GM12878 (cell line): ENCODE results near the gene CD79A. TPM values are rescaled to one million over a fixed set of nuclear protein-coding genes. Genes with fewer than 3 reads are reported as not detected.

ENCODE experiments used
- ATAC-seq: fragments of 200-7000 bp; cut with Tn5 transposase; 3 replicates; pipeline ENCODE4 v1.9.1; 2020; ENCODE audit warnings: mild to moderate bottlenecking, moderate library complexity
- BruUV-seq: library from RNA; stranded (reverse); fragments of 400-500 nt; replicated peaks from 2 replicates; lab custom pipeline; 2021; lab: Mats Ljungman, UMichigan
- CTCF ChIA-PET: fragments of 300-600 bp; sonication (Branson Sonifier 250); formaldehyde crosslinking; extraction: SDS; loops from one replicate; lab custom pipeline; 2021; ENCODE audit warnings: inconsistent platforms; lab: Yijun Ruan, JAX
- POLR2A ChIA-PET: fragments of 350-600 bp; formaldehyde crosslinking; extraction: SDS; loops from one replicate; lab custom pipeline; 2021; ENCODE audit warnings: inconsistent platforms; lab: Charles Lee
- RAD21 ChIA-PET: fragments of 300-600 bp; sonication (Branson Sonifier 250); formaldehyde crosslinking; loops from one replicate; lab custom pipeline; 2023; ENCODE audit warnings: antibody characterized with exemption; ENCODE audit not compliant: unreplicated experiment; lab: Charles Lee
- SMC1A ChIA-PET: fragments of 300-600 bp; sonication (Branson Sonifier 250); formaldehyde crosslinking; loops from one replicate; lab custom pipeline; 2023; ENCODE audit not compliant: unreplicated experiment, uncharacterized antibody; lab: Charles Lee
- DNase-seq: peaks from one replicate; pipeline ENCODE4 v3.0.0-alpha.2; 2011; ENCODE audit warnings: low read depth, low spot score
- FAIRE-seq: peaks from 3 replicates; lab custom pipeline; 2011; peaks lifted over from hg19 to GRCh38; lab: Jason Lieb, UNC
- H2AFZ ChIP-seq: 2 replicates; pipeline ENCODE4 v1.6.0; 2011; ENCODE audit warnings: low read depth, low read length, control low read depth; ENCODE audit not compliant: control insufficient read depth
- H3K27ac ChIP-seq: 2 replicates; pipeline ENCODE4 v1.5.1; 2011; ENCODE audit warnings: control low read depth; ENCODE audit not compliant: control insufficient read depth, insufficient read depth
- H3K27me3 ChIP-seq, 2 experiments: replicated peaks in 1 of 2; 2 replicates each; pipeline versions ENCODE4 v1.6.0 to v1.6.1; 2011; ENCODE audit warnings: low read length in 1 of 2; ENCODE audit not compliant: control insufficient read depth in 2 of 2, insufficient read depth in 2 of 2
- H3K36me3 ChIP-seq, 2 experiments: 2 replicates each; pipeline ENCODE4 v1.5.1; 2011; ENCODE audit warnings: low read length in 1 of 2; ENCODE audit not compliant: control insufficient read depth in 2 of 2, insufficient read depth in 2 of 2
- H3K4me1 ChIP-seq: 2 replicates; pipeline ENCODE4 v1.6.1; 2011; ENCODE audit warnings: mild to moderate bottlenecking, low read length, moderate library complexity, mixed read lengths; ENCODE audit not compliant: control insufficient read depth, insufficient read depth
- H3K4me2 ChIP-seq: 2 replicates; pipeline ENCODE4 v1.6.0; 2011; ENCODE audit warnings: control low read depth; ENCODE audit not compliant: control insufficient read depth, insufficient read depth
- H3K4me3 ChIP-seq: fragments of 200-600 bp; sonication (generic); 2 replicates; pipeline ENCODE4 v1.5.1; 2016
- H3K79me2 ChIP-seq: 2 replicates; pipeline ENCODE4 v1.6.0; 2011; ENCODE audit warnings: low read length; ENCODE audit not compliant: control insufficient read depth, insufficient read depth
- H3K9ac ChIP-seq: 2 replicates; pipeline ENCODE4 v1.8.0; 2011; ENCODE audit warnings: low read length, control low read depth, mixed read lengths; ENCODE audit not compliant: control insufficient read depth, insufficient read depth
- H3K9me3 ChIP-seq: replicated peaks from 3 replicates; pipeline ENCODE4 v1.5.1; 2011; ENCODE audit warnings: mild to moderate bottlenecking, low read length; ENCODE audit not compliant: control insufficient read depth, insufficient read depth
- H4K20me1 ChIP-seq: 2 replicates; pipeline ENCODE4 v1.6.0; 2011; ENCODE audit not compliant: control insufficient read depth, insufficient read depth
- E2F4 ChIP-seq: IDR thresholded peaks from 2 replicates; pipeline ENCODE4 v1.6.1; 2012; ENCODE audit warnings: low read depth, low read length, improper control_type of control experiment
- ELK1 ChIP-seq: IDR thresholded peaks from 2 replicates; pipeline ENCODE4 v1.6.1; 2012; ENCODE audit warnings: low read depth, low read length, improper control_type of control experiment
- EZH2 ChIP-seq: IDR thresholded peaks from 2 replicates; pipeline ENCODE4 v1.6.1; 2012; ENCODE audit warnings: low read depth, mild to moderate bottlenecking, control low read depth, inconsistent platforms, low read length, borderline replicate concordance; ENCODE audit not compliant: control insufficient read depth
- HDAC2 ChIP-seq: fragments of 200-600 bp; sonication (generic); IDR thresholded peaks from 2 replicates; pipeline ENCODE4 v1.6.1; 2017
- HSF1 ChIP-seq: fragments of 150-350 bp; IDR thresholded peaks from 2 replicates; pipeline ENCODE4 v1.6.1; 2014; ENCODE audit warnings: mild to moderate bottlenecking, low read depth, low read length
- IKZF1 ChIP-seq: fragments of 450-650 bp; conservative IDR thresholded peaks from 2 replicates; pipeline ENCODE4 v1.6.1; 2017; ENCODE audit warnings: antibody characterized with exemption, mild to moderate bottlenecking
- IRF4 ChIP-seq: IDR thresholded peaks from 2 replicates; pipeline ENCODE4 v1.6.1; 2011; ENCODE audit warnings: low read depth, low read length
- MEF2A ChIP-seq: IDR thresholded peaks from 2 replicates; pipeline ENCODE4 v1.6.1; 2011; ENCODE audit warnings: low read depth, mild to moderate bottlenecking, low read length, moderate library complexity; ENCODE audit not compliant: insufficient read depth
- NFYA ChIP-seq: IDR thresholded peaks from 2 replicates; pipeline ENCODE4 v1.6.1; 2011; ENCODE audit warnings: low read depth, mild to moderate bottlenecking, low read length, improper control_type of control experiment, borderline replicate concordance
- NKRF ChIP-seq: fragments of 450-650 bp; conservative IDR thresholded peaks from 2 replicates; pipeline ENCODE4 v1.6.1; 2017; ENCODE audit warnings: mild to moderate bottlenecking, moderate library complexity
- POLR2AphosphoS2 ChIP-seq: IDR thresholded peaks from 2 replicates; pipeline ENCODE4 v1.6.1; 2011; ENCODE audit warnings: low read depth, mild to moderate bottlenecking, low read length, improper control_type of control experiment, moderate library complexity
- RCOR1 ChIP-seq: conservative IDR thresholded peaks from 2 replicates; pipeline ENCODE4 v1.6.1; 2012; ENCODE audit warnings: low read depth, low read length, improper control_type of control experiment
- SMAD5 ChIP-seq: IDR thresholded peaks from 2 replicates; pipeline ENCODE4 v1.6.1; 2016; ENCODE audit warnings: antibody characterized with exemption, low read depth
- TCF3 ChIP-seq: IDR thresholded peaks from 2 replicates; pipeline ENCODE4 v1.6.1; 2012; ENCODE audit warnings: low read depth, mild to moderate bottlenecking, low read length, borderline replicate concordance; ENCODE audit not compliant: insufficient read depth
- ZNF24 ChIP-seq: fragments of 450-650 bp; IDR thresholded peaks from 2 replicates; pipeline ENCODE4 v1.6.1; 2017; ENCODE audit warnings: antibody characterized with exemption, mild to moderate bottlenecking
- ZNF384 ChIP-seq: IDR thresholded peaks from 2 replicates; pipeline ENCODE4 v1.6.1; 2012; ENCODE audit warnings: low read depth, mild to moderate bottlenecking, low read length, improper control_type of control experiment, borderline replicate concordance
- WGBS: methylation state at CpG from one replicate; pipeline ENCODE4 v1.1.6; 2016; ENCODE audit warnings: low lambda C conversion rate; ENCODE audit not compliant: insufficient replicate concordance, insufficient coverage; ENCODE audit errors: missing lambda C conversion rate; 5-methylcytosine and 5-hydroxymethylcytosine counted together
- in situ Hi-C: fragments of 300-500 bp; cut with MboI; formaldehyde crosslinking; loops from 9 replicates; pipeline ENCODE4 v1.14.3; 2018; ENCODE audit warnings: mixed read lengths
- intact Hi-C: fragments of 100-400 bp; cut with micrococcal nuclease; formaldehyde crosslinking; loops from one replicate; pipeline ENCODE4 v1.14.2; 2022; ENCODE audit not compliant: unreplicated experiment
- polyA plus RNA-seq, 11 experiments: library from polyadenylated mRNA; depleted of rRNA in 4 of 11; unstranded in 6 of 11; stranded (reverse) in 5 of 11; fragments of >200 nt; fragmentation: Nextera tagmentation in 4 of 11; fragmentation: Illumina TruSeq in 1 of 11; extraction: Ambion mirVana in 4 of 11; extraction: Trizol in 1 of 11; gene quantifications; 1 replicate in 1 of 11; 2 replicates in 10 of 11; pipeline versions ENCODE4 v1.2.1 to v1.2.3, GENCODE V29; 2011 to 2016; ENCODE audit warnings: inconsistent platforms in 2 of 11, missing spikeins in 2 of 11, low read depth in 1 of 11
- total RNA-seq, 4 experiments: library from RNA; depleted of rRNA in 3 of 4; stranded (reverse); fragments of >200 nt in 3 of 4; fragmentation: Illumina TruSeq in 1 of 4; extraction: Trizol in 1 of 4; gene quantifications; 2 replicates each; pipeline versions ENCODE4 v1.2.1 to v1.2.3, GENCODE V29; 2013 to 2021

Gene CD79A
- total and polyA plus RNA-seq, 10 of the 15 experiments (the other 5 are each of a cell fraction or from before 2014, with no cell fraction given): 38.8 to 414 (median 282) TPM

GRCh38 chr19:41871573-41872383, 5.3 kb upstream of the CD79A start:
- FAIRE-seq (peak; percentile 52), DNase-seq (peak; percentile 80), ATAC-seq (peak; percentile 72)
- POLR2A ChIA-PET: interaction anchor here (1.6 to 6.6 kb wide), 4 partner anchors 9 to 74 kb away, joined by 4 to 90 read pairs (median 30); partner anchors contain the start of gene RPS19
- Histone ChIP-seq H3K79me2 (peaks cover 27% of the 10 kb centered on the region), H3K9ac (peak overlapping the region; percentile 45; the same call in 1 of the 2 replicates), H3K9me3 (no peaks in the 10 kb centered on the region), H2AFZ (no peak overlapping the region), H3K36me3 (peaks cover 21% of the 10 kb centered on the region in 2 experiments), H4K20me1 (peaks cover 11% of the 10 kb centered on the region), H3K4me3 (no peak overlapping the region; the same call in 1 of the 2 replicates), H3K4me1 (peaks cover 78% of the 10 kb centered on the region), H3K27me3 (no peaks in the 10 kb centered on the region), H3K27ac (peak overlapping the region; percentile 72), H3K4me2 (peak overlapping the region; percentile 10)
- intact Hi-C loops (no loop called here), in situ Hi-C loops (loop anchor here (5.0 kb wide), 1 partner anchor 76 kb away; no protein-coding TSS in a partner anchor)
- RAD21 ChIA-PET: interaction anchor here (1.3 to 8.7 kb wide), 7 partner anchors 12 to 87 kb away, joined by 3 to 120 read pairs (median 13); partner anchors contain the start of genes ARHGEF1, RABAC1 and RPS19
- under 1% methylated on average over 16 of the region's 16 CpGs for WGBS
- CTCF ChIA-PET: interaction anchor here (1.8 to 9.0 kb wide), 9 partner anchors 8 to 86 kb away, joined by 5 to 136 read pairs (median 28); partner anchors contain the start of genes ARHGEF1, ERFL, RABAC1 and RPS19
- BruUV-seq: no TSS peak
- SMC1A ChIA-PET: interaction anchor here (1.2 to 8.2 kb wide), 8 partner anchors 9 to 86 kb away, joined by 5 to 57 read pairs (median 18); partner anchors contain the start of gene RPS19
- TF ChIP-seq SMAD5 (peak; percentile 17), ELK1 (peak; percentile 39; the same call in 1 of the 2 replicates), NFYA (no peak), HDAC2 (no peak), POLR2AphosphoS2 (no peak; the same call in 1 of the 2 replicates), EZH2 (no peak), HSF1 (no peak), TCF3 (peak; percentile 71; the same call in 1 of the 2 replicates), ZNF24 (no peak), IRF4 (peak; percentile 38; the same call in 1 of the 2 replicates), NKRF (no peak), RCOR1 (no peak), ZNF384 (no peak), IKZF1 (peak; percentile 99), MEF2A (no peak), E2F4 (no peak)
